HL-60 (cell line): ENCODE data around the gene TNRC6C.

Experiments
- DNase-seq, 2 experiments: peaks; one replicate each; pipeline ENCODE4 v3.0.0-alpha.2; 2010 to 2020; ENCODE audit warnings: low read depth in 1 of 2, low spot score in 1 of 2
- H3K27ac ChIP-seq: fragments of 250-450 bp; sonication (Bioruptor Pico); replicated peaks from 2 replicates; pipeline ENCODE4 v1.5.1; 2020; ENCODE audit warnings: mild to moderate bottlenecking, moderate library complexity
- H3K27me3 ChIP-seq: fragments of 250-450 bp; sonication (Bioruptor Pico); 2 replicates; pipeline ENCODE4 v1.5.1; 2021; ENCODE audit warnings: mild to moderate bottlenecking, moderate library complexity; ENCODE audit not compliant: insufficient read depth, poor library complexity, severe bottlenecking
- H3K4me3 ChIP-seq: replicated peaks from 2 replicates; pipeline ENCODE4 v1.5.1; 2011; ENCODE audit warnings: mild to moderate bottlenecking, control low read depth, low read length; ENCODE audit not compliant: insufficient read depth
- GABPA ChIP-seq: IDR thresholded peaks from 2 replicates; pipeline ENCODE4 v1.6.1; 2012; ENCODE audit warnings: low read depth
- POLR2AphosphoS5 ChIP-seq: IDR thresholded peaks from 2 replicates; pipeline ENCODE4 v1.6.1; 2012; ENCODE audit warnings: low read depth
- REST ChIP-seq: IDR thresholded peaks from 2 replicates; pipeline ENCODE4 v1.6.1; 2012; ENCODE audit warnings: low read depth; ENCODE audit not compliant: insufficient replicate concordance
- SPI1 ChIP-seq: IDR thresholded peaks from 2 replicates; pipeline ENCODE4 v1.6.1; 2012; ENCODE audit warnings: low read depth, mild to moderate bottlenecking, borderline replicate concordance
- TF ChIP-seq, protein P1 (sequence below): IDR thresholded peaks from one replicate; pipeline ENCODE4 v1.5.1; 2011; ENCODE audit warnings: low read length, control low read depth, inconsistent platforms; ENCODE audit not compliant: insufficient read depth

TNRC6C gene

GRCh38 chr17:78034429-78035091 is 76.1 kb downstream of the TNRC6C start:
- TF ChIP-seq POLR2AphosphoS5 = no peak
- TF ChIP-seq REST = no peak
- TF ChIP-seq, protein P1, sequence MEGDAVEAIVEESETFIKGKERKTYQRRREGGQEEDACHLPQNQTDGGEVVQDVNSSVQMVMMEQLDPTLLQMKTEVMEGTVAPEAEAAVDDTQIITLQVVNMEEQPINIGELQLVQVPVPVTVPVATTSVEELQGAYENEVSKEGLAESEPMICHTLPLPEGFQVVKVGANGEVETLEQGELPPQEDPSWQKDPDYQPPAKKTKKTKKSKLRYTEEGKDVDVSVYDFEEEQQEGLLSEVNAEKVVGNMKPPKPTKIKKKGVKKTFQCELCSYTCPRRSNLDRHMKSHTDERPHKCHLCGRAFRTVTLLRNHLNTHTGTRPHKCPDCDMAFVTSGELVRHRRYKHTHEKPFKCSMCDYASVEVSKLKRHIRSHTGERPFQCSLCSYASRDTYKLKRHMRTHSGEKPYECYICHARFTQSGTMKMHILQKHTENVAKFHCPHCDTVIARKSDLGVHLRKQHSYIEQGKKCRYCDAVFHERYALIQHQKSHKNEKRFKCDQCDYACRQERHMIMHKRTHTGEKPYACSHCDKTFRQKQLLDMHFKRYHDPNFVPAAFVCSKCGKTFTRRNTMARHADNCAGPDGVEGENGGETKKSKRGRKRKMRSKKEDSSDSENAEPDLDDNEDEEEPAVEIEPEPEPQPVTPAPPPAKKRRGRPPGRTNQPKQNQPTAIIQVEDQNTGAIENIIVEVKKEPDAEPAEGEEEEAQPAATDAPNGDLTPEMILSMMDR = no peak
- TF ChIP-seq GABPA = no peak
- TF ChIP-seq SPI1 = no peak
- Histone ChIP-seq H3K27ac (no peak overlapping the region), H3K27me3 (no peaks in the 10 kb centered on the region), H3K4me3 (no peak overlapping the region)
- no peak for DNase-seq

DNA sequence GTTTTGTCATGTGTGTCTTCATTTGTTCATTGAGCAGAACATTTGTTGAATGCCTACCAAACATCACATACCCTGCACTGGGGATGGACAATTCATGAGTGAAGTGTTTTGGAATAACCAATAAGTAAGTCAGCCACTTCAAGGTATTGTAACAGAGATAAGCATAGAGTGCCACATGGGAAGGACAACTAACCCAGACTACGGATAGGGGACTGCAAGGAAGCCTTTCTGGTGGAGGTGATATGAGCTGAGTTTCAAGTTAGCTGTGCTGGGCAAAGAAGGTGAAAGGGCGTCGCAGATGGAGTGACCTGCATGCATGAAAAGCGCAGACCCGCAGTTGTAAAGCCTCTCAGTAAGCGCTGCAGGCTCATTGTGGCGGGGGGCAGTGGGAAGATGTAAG is 78.8 kb downstream of the TNRC6C start:
- H3K27me3 ChIP-seq = no peaks in the 10 kb centered on the region
- TF ChIP-seq GABPA = no peak
- TF ChIP-seq SPI1 = no peak
- no peak for TF ChIP-seq REST
- TF ChIP-seq, protein P1 = no peak
- TF ChIP-seq POLR2AphosphoS5 = no peak
- DNase-seq = no peak
- H3K27ac ChIP-seq = no peak overlapping the region
- no peak overlapping the region for H3K4me3 ChIP-seq

GRCh38 chr17:78038748-78039288 is 80.3 kb downstream of the TNRC6C start:
- TF ChIP-seq SPI1 (no peak), POLR2AphosphoS5 (no peak), REST (no peak), GABPA (no peak)
- TF ChIP-seq, protein P1 = no peak
- H3K4me3 ChIP-seq = no peak overlapping the region
- DNase-seq = no peak
- no peaks in the 10 kb centered on the region for H3K27me3 ChIP-seq
- no peak overlapping the region for H3K27ac ChIP-seq
